ENCODE data around the gene PIP5K1B.

Gene PIP5K1B

DNA sequence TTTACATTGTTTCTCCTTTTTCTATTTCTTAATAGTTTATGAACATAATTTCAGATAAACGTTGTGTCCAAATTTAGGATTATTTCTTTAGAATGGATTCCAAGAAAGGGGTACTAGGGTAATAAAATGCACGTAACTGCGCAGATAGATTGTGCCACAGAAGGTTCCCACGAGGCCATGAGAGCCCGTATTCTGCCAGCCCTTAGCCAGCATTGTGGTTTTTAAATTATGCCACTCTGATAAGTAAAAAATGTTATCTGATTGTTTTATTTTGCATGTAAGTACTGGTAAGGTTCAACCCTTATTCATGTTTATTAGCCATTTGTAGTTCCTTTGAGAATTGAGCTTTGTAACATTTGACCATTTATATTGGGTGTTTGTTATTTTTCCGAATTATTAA lies 220.1 kb downstream of the PIP5K1B start:
- no peaks in the 10 kb centered on the region for H3K9me2 ChIP-seq (replicated peaks; ENCODE audit: control insufficient read depth, low read length)
- no peaks in the 10 kb centered on the region for H3K79me2 ChIP-seq (ENCODE audit: control insufficient read depth, low read length)
- peaks cover 6% of the 10 kb centered on the region for H3K4me1 ChIP-seq (ENCODE audit: control insufficient read depth, low read length)
- no peak overlapping the region for H3K4me2 ChIP-seq (ENCODE audit: low read length)
- H3K9me3 ChIP-seq (ENCODE audit: control insufficient read depth, insufficient read depth, low read length): no peaks in the 10 kb centered on the region
- peaks cover 22% of the 10 kb centered on the region for H3K27me3 ChIP-seq (ENCODE audit: control insufficient read depth, low read length)
- no peaks in the 10 kb centered on the region for H3K36me3 ChIP-seq (ENCODE audit: control insufficient read depth, low read length)
- no peaks in the 10 kb centered on the region for H3F3A ChIP-seq (ENCODE audit: control insufficient read depth, insufficient read depth)
- H4K20me1 ChIP-seq (ENCODE audit: control insufficient read depth, insufficient read depth, low read depth, low read length): no peaks in the 10 kb centered on the region
- no peak overlapping the region for H3K4me3 ChIP-seq (ENCODE audit: low read length)
- H3K27ac ChIP-seq (ENCODE audit: low read depth, low read length): no peak overlapping the region
- TF ChIP-seq, protein P1, sequence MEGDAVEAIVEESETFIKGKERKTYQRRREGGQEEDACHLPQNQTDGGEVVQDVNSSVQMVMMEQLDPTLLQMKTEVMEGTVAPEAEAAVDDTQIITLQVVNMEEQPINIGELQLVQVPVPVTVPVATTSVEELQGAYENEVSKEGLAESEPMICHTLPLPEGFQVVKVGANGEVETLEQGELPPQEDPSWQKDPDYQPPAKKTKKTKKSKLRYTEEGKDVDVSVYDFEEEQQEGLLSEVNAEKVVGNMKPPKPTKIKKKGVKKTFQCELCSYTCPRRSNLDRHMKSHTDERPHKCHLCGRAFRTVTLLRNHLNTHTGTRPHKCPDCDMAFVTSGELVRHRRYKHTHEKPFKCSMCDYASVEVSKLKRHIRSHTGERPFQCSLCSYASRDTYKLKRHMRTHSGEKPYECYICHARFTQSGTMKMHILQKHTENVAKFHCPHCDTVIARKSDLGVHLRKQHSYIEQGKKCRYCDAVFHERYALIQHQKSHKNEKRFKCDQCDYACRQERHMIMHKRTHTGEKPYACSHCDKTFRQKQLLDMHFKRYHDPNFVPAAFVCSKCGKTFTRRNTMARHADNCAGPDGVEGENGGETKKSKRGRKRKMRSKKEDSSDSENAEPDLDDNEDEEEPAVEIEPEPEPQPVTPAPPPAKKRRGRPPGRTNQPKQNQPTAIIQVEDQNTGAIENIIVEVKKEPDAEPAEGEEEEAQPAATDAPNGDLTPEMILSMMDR (IDR thresholded peaks at IDR 0.05; ENCODE audit: low read depth, low read length, poor library complexity, severe bottlenecking): no peak
- no peak for TF ChIP-seq EZH2phosphoT487 (IDR thresholded peaks at IDR 0.05; ENCODE audit: borderline replicate concordance, low read length)

DNA sequence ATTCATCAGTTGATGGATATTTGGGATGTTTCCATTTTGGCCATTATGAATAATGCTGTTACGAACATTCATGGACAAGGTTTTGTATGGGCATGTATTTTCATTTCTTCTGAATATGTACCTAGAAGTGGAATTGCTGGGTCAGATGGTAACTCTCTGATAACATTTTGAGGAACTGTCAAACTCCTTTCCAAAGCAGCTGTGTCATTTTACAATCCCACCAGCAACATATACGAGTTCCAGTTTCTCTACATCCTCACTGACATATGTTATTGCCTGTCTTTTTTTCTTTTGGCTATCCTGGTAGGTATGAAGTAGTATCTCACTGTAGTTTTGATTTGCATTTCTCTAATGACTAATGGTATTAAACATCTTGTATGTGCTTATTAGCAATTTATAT lies 222.1 kb downstream of the PIP5K1B start:
- Histone ChIP-seq H3K27me3 (ENCODE audit: control insufficient read depth, low read length) (peaks cover 19% of the 10 kb centered on the region), H3K79me2 (ENCODE audit: control insufficient read depth, low read length) (no peaks in the 10 kb centered on the region), H3K4me3 (ENCODE audit: low read length) (no peak overlapping the region), H3K4me1 (ENCODE audit: control insufficient read depth, low read length) (no peaks in the 10 kb centered on the region), H3K4me2 (ENCODE audit: low read length) (no peak overlapping the region), H3K9me2 (replicated peaks; ENCODE audit: control insufficient read depth, low read length) (no peaks in the 10 kb centered on the region), H4K20me1 (ENCODE audit: control insufficient read depth, insufficient read depth, low read depth, low read length) (no peaks in the 10 kb centered on the region), H3K36me3 (ENCODE audit: control insufficient read depth, low read length) (no peaks in the 10 kb centered on the region), H3K9me3 (ENCODE audit: control insufficient read depth, insufficient read depth, low read length) (no peaks in the 10 kb centered on the region), H3F3A (ENCODE audit: control insufficient read depth, insufficient read depth) (no peaks in the 10 kb centered on the region), H3K27ac (ENCODE audit: low read depth, low read length) (no peak overlapping the region)
- TF ChIP-seq EZH2phosphoT487 (IDR thresholded peaks at IDR 0.05; ENCODE audit: borderline replicate concordance, low read length): no peak
- TF ChIP-seq, protein P1 (IDR thresholded peaks at IDR 0.05; ENCODE audit: low read depth, low read length, poor library complexity, severe bottlenecking): no peak

DNA sequence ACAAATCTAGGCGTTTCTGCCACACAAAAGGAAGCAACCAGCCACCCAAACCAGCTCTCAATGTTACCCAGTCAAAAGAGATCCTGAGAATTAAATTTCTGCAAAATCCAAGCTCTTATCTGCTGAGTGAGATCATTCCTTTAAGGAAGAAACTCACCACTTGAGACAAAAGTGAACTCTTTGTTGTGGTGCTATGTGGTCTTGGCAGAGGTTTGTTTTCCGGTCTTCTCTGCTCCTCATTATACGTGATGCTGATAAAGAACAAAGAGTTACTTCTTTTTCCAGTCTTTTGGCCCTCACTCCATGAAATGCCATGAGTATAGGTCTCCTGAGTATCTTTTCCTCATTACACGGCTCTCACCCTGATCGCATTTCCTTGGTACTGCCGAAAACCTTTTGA lies 226.8 kb downstream of the PIP5K1B start:
- Histone ChIP-seq H3K9me3 (ENCODE audit: control insufficient read depth, insufficient read depth, low read length) (no peaks in the 10 kb centered on the region), H3K9me2 (replicated peaks; ENCODE audit: control insufficient read depth, low read length) (no peaks in the 10 kb centered on the region), H4K20me1 (ENCODE audit: control insufficient read depth, insufficient read depth, low read depth, low read length) (no peaks in the 10 kb centered on the region), H3K4me3 (ENCODE audit: low read length) (no peak overlapping the region), H3K27ac (ENCODE audit: low read depth, low read length) (no peak overlapping the region), H3K4me1 (ENCODE audit: control insufficient read depth, low read length) (peaks cover 15% of the 10 kb centered on the region), H3K27me3 (ENCODE audit: control insufficient read depth, low read length) (peaks cover 19% of the 10 kb centered on the region), H3K36me3 (ENCODE audit: control insufficient read depth, low read length) (no peaks in the 10 kb centered on the region), H3F3A (ENCODE audit: control insufficient read depth, insufficient read depth) (0 out of 2 replicates have a peak, but pooled peaks cover 2% of the 10 kb centered on the region), H3K79me2 (ENCODE audit: control insufficient read depth, low read length) (no peaks in the 10 kb centered on the region), H3K4me2 (ENCODE audit: low read length) (no peak overlapping the region)
- TF ChIP-seq, protein P1 (IDR thresholded peaks at IDR 0.05; ENCODE audit: low read depth, low read length, poor library complexity, severe bottlenecking): no peak
- TF ChIP-seq EZH2phosphoT487 (IDR thresholded peaks at IDR 0.05; ENCODE audit: borderline replicate concordance, low read length): no peak
